IMR-90 (cell line): ENCODE data around the gene DAG1. TPM values are rescaled to one million over a fixed set of nuclear protein-coding genes. Genes with fewer than 3 reads are reported as not detected.
A peak's percentile ranks its signal among the peaks of the same experiment; 100 is the strongest.

Experiments
- ATAC-seq: fragments of 200-7000 bp; cut with Tn5 transposase; 2 replicates; pipeline ENCODE4 v1.9.1; 2020; ENCODE audit warnings: low read depth, mild to moderate bottlenecking, moderate library complexity
- BruUV-seq: library from RNA; stranded (reverse); fragments of 400-500 nt; replicated peaks from 2 replicates; lab custom pipeline; 2021; lab: Mats Ljungman, UMichigan
- CTCF ChIA-PET: fragments of 300-600 bp; formaldehyde crosslinking; extraction: SDS; loops from one replicate; lab custom pipeline; 2021; ENCODE audit warnings: antibody characterized with exemption; lab: Yijun Ruan, JAX
- POLR2A ChIA-PET: fragments of 300-600 bp; sonication (Branson Sonifier 250); formaldehyde crosslinking; loops from one replicate; lab custom pipeline; 2022; ENCODE audit warnings: antibody characterized with exemption; ENCODE audit not compliant: unreplicated experiment; lab: Charles Lee
- DNase-seq: peaks from one replicate; pipeline ENCODE4 v3.0.0; 2013
- H2AFZ ChIP-seq: replicated peaks from 2 replicates; pipeline ENCODE3; 2013; ENCODE audit warnings: low read length, mild to moderate bottlenecking; ENCODE audit not compliant: poor library complexity
- H2AK5ac ChIP-seq: 2 replicates; pipeline ENCODE4 v1.6.1; 2013; ENCODE audit warnings: low read depth, low read length, inconsistent platforms
- H2AK9ac ChIP-seq: replicated peaks from 2 replicates; pipeline ENCODE3; 2013; ENCODE audit warnings: mild to moderate bottlenecking, low read depth, low read length, moderate library complexity; ENCODE audit not compliant: poor library complexity
- H2BK120ac ChIP-seq: 2 replicates; pipeline ENCODE4 v1.6.1; 2013; ENCODE audit warnings: low read depth, low read length, inconsistent platforms
- H2BK15ac ChIP-seq: 3 replicates; pipeline ENCODE4 v1.6.1; 2013; ENCODE audit warnings: low read depth, low read length, inconsistent platforms
- H2BK20ac ChIP-seq: 2 replicates; pipeline ENCODE4 v1.6.1; 2013; ENCODE audit warnings: low read depth, mild to moderate bottlenecking, inconsistent platforms, low read length, moderate library complexity
- H2BK5ac ChIP-seq: 2 replicates; pipeline ENCODE4 v1.6.1; 2013; ENCODE audit warnings: mild to moderate bottlenecking, low read depth, low read length, inconsistent platforms; ENCODE audit not compliant: poor library complexity, severe bottlenecking
- H3K14ac ChIP-seq: replicated peaks from 2 replicates; pipeline ENCODE4 v1.6.1; 2013; ENCODE audit warnings: low read depth, low read length, inconsistent platforms
- H3K18ac ChIP-seq: 2 replicates; pipeline ENCODE4 v1.6.1; 2013; ENCODE audit warnings: low read depth, low read length, control low read depth
- H3K23ac ChIP-seq: 2 replicates; pipeline ENCODE4 v1.6.1; 2013; ENCODE audit warnings: low read depth, low read length, inconsistent platforms
- H3K27ac ChIP-seq: 2 replicates; pipeline ENCODE4 v1.5.1; 2013; ENCODE audit warnings: mild to moderate bottlenecking, control low read depth, low read length; ENCODE audit not compliant: insufficient read depth
- H3K27me3 ChIP-seq: 2 replicates; pipeline ENCODE4 v1.6.1; 2013; ENCODE audit warnings: low read length; ENCODE audit not compliant: control insufficient read depth, insufficient read depth
- H3K36me3 ChIP-seq: 2 replicates; pipeline ENCODE4 v1.6.1; 2013; ENCODE audit warnings: low read length, mixed read lengths; ENCODE audit not compliant: control insufficient read depth, insufficient read depth
- H3K4ac ChIP-seq: 2 replicates; pipeline ENCODE4 v1.6.1; 2013; ENCODE audit warnings: low read depth, low read length, inconsistent platforms
- H3K4me1 ChIP-seq: 2 replicates; pipeline ENCODE4 v1.6.1; 2013; ENCODE audit warnings: low read length, mixed read lengths; ENCODE audit not compliant: control insufficient read depth, insufficient read depth
- H3K4me2 ChIP-seq: 2 replicates; pipeline ENCODE4 v1.6.1; 2013; ENCODE audit warnings: low read depth, mild to moderate bottlenecking, control low read depth, low read length, moderate library complexity
- H3K4me3 ChIP-seq: 2 replicates; pipeline ENCODE4 v1.5.1; 2013; ENCODE audit warnings: low read depth, mild to moderate bottlenecking, control low read depth, low read length, moderate library complexity; ENCODE audit not compliant: insufficient read depth
- H3K56ac ChIP-seq: 2 replicates; pipeline ENCODE4 v1.6.1; 2013; ENCODE audit warnings: low read length, inconsistent platforms; ENCODE audit not compliant: insufficient read depth; ENCODE audit errors: extremely low read depth
- H3K79me1 ChIP-seq, 2 experiments: 2 replicates each; pipeline ENCODE4 v1.6.1; 2013; ENCODE audit warnings: low read length in 2 of 2, inconsistent platforms in 1 of 2, low read depth in 1 of 2
- H3K9ac ChIP-seq: 2 replicates; pipeline ENCODE4 v1.6.1; 2013; ENCODE audit warnings: low read depth, low read length, control low read depth
- H3K9me1 ChIP-seq: 2 replicates; pipeline ENCODE4 v1.6.1; 2013; ENCODE audit warnings: low read length, inconsistent platforms; ENCODE audit not compliant: insufficient read depth
- H3K9me3 ChIP-seq: 2 replicates; pipeline ENCODE4 v1.6.1; 2013; ENCODE audit warnings: low read length; ENCODE audit not compliant: control insufficient read depth, insufficient read depth
- H4K20me1 ChIP-seq: 2 replicates; pipeline ENCODE4 v1.6.1; 2013; ENCODE audit warnings: low read length, inconsistent platforms; ENCODE audit not compliant: insufficient read depth
- H4K5ac ChIP-seq: 2 replicates; pipeline ENCODE4 v1.6.1; 2013; ENCODE audit warnings: mild to moderate bottlenecking, low read depth, low read length, control low read depth
- H4K8ac ChIP-seq, 2 experiments: 2 replicates each; pipeline ENCODE4 v1.6.1; 2013; ENCODE audit warnings: low read depth in 2 of 2, low read length in 2 of 2, control low read depth in 1 of 2, inconsistent platforms in 1 of 2
- H4K91ac ChIP-seq: 2 replicates; pipeline ENCODE4 v1.6.1; 2013; ENCODE audit warnings: low read depth, low read length, inconsistent platforms; ENCODE audit not compliant: insufficient read depth
- BHLHE40 ChIP-seq: fragments of 150-350 bp; IDR thresholded peaks from 2 replicates; pipeline ENCODE4 v1.6.1; 2016; ENCODE audit warnings: mild to moderate bottlenecking, low read depth, low read length
- CEBPB ChIP-seq: IDR thresholded peaks from 2 replicates; pipeline ENCODE4 v1.6.1; 2012; ENCODE audit warnings: low read depth, low read length, improper control_type of control experiment
- CHD1 ChIP-seq: IDR thresholded peaks from 2 replicates; pipeline ENCODE4 v1.6.1; 2012; ENCODE audit warnings: low read depth, low read length, improper control_type of control experiment
- ELK1 ChIP-seq: fragments of 150-350 bp; IDR thresholded peaks from 2 replicates; pipeline ENCODE4 v1.6.1; 2016; ENCODE audit warnings: low read depth, mild to moderate bottlenecking, low read length, moderate library complexity, borderline replicate concordance
- FOS ChIP-seq: fragments of 150-350 bp; IDR thresholded peaks from 2 replicates; pipeline ENCODE4 v1.6.1; 2016; ENCODE audit warnings: low read depth, low read length
- MAFK ChIP-seq: IDR thresholded peaks from 2 replicates; pipeline ENCODE4 v1.6.1; 2012; ENCODE audit warnings: low read depth, low read length, improper control_type of control experiment
- MAZ ChIP-seq: IDR thresholded peaks from 2 replicates; pipeline ENCODE4 v1.6.1; 2012; ENCODE audit warnings: low read depth, mild to moderate bottlenecking, low read length, improper control_type of control experiment, moderate library complexity, borderline replicate concordance
- MXI1 ChIP-seq: IDR thresholded peaks from 2 replicates; pipeline ENCODE4 v1.6.1; 2012; ENCODE audit warnings: low read depth, mild to moderate bottlenecking, low read length, moderate library complexity, borderline replicate concordance
- NFE2L2 ChIP-seq: fragments of 150-350 bp; IDR thresholded peaks from 2 replicates; pipeline ENCODE4 v1.6.1; 2016; ENCODE audit warnings: low read depth, mild to moderate bottlenecking, low read length
- POLR2A ChIP-seq: IDR thresholded peaks from 2 replicates; pipeline ENCODE4 v1.6.1; 2012; ENCODE audit warnings: mild to moderate bottlenecking, low read depth, low read length
- RAD21 ChIP-seq: IDR thresholded peaks from 2 replicates; pipeline ENCODE4 v1.6.1; 2012; ENCODE audit warnings: low read length, improper control_type of control experiment
- RCOR1 ChIP-seq: IDR thresholded peaks from 2 replicates; pipeline ENCODE4 v1.6.1; 2012; ENCODE audit warnings: mild to moderate bottlenecking, low read length, improper control_type of control experiment; ENCODE audit not compliant: insufficient replicate concordance
- RFX5 ChIP-seq: IDR thresholded peaks from 2 replicates; pipeline ENCODE4 v1.8.0; 2012; ENCODE audit warnings: low read depth, mild to moderate bottlenecking, low read length, moderate library complexity
- SMC3 ChIP-seq: fragments of 150-350 bp; IDR thresholded peaks from 2 replicates; pipeline ENCODE4 v1.6.1; 2016; ENCODE audit warnings: low read depth, mild to moderate bottlenecking, antibody characterized with exemption, low read length, moderate library complexity
- USF2 ChIP-seq: fragments of 150-350 bp; IDR thresholded peaks from 2 replicates; pipeline ENCODE4 v1.6.1; 2017; ENCODE audit warnings: mild to moderate bottlenecking, antibody characterized with exemption, low read length, low read depth
- WGBS, 2 experiments: methylation state at CpG; one replicate each; pipeline versions ENCODE4 v1.1.5 to v1.1.7; 2013; ENCODE audit warnings: missing lambda C conversion rate in 2 of 2; ENCODE audit not compliant: insufficient read length in 1 of 2; ENCODE audit errors: extremely low coverage in 2 of 2; 5-methylcytosine and 5-hydroxymethylcytosine counted together
- dilution Hi-C: fragments of 300-500 bp; cut with HindIII; formaldehyde crosslinking; loops from one replicate; pipeline ENCODE4 v1.14.3; 2018; ENCODE audit warnings: low sequenced_read_pairs; ENCODE audit not compliant: unreplicated experiment
- in situ Hi-C: fragments of 300-500 bp; cut with MboI; formaldehyde crosslinking; loops from 3 replicates; pipeline ENCODE4 v1.14.3; 2019; ENCODE audit warnings: low sequenced_read_pairs, inconsistent platforms, mixed read lengths
- intact Hi-C: fragments of 100-400 bp; cut with micrococcal nuclease; formaldehyde crosslinking; loops from 2 replicates; pipeline ENCODE4 v1.10.0; 2022
- polyA plus RNA-seq, 3 experiments: library from polyadenylated mRNA; depleted of rRNA; stranded (reverse); fragments of >200 nt; gene quantifications; 2 replicates each; pipeline ENCODE4 v1.2.3, GENCODE V29; 2012; ENCODE audit warnings: low replicate concordance in 1 of 3
- total RNA-seq: library from RNA; depleted of rRNA; stranded (reverse); fragments of >200 nt; gene quantifications from 2 replicates; pipeline ENCODE4 v1.2.3, GENCODE V29; 2012
- TF ChIP-seq, protein P1 (sequence below): conservative IDR thresholded peaks from 2 replicates; pipeline ENCODE4 v1.5.1; 2012; ENCODE audit warnings: mild to moderate bottlenecking, low read depth, low read length, improper control_type of control experiment

Gene DAG1
- total and polyA plus RNA-seq, 2 of the 4 experiments (the other 2 are of a cell fraction): 31.0 to 40.2 TPM

DNA sequence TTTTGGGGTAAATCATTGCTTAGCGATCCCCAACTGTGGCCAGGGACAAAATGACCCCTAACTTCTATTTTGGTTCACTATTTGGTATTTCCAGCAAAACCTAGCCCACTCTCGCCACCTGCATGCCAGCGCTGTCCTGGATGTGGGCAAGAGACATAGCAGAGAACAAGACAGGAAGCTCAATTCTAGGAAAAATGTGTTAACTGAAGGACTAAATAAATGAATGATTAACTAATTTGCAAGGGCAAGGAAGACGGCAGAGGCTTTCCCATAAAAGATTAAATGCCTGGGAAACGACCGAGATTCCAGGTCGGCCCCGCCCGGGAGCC, 41.4 kb upstream of the DAG1 start:
- Histone ChIP-seq H2AK9ac (peak overlapping the region; percentile 98), H2AFZ (peak overlapping the region; percentile 100), H4K5ac (peak overlapping the region; percentile 54), H3K9me3 (no peaks in the 10 kb centered on the region), H3K4me3 (peak overlapping the region; percentile 51), H3K36me3 (peaks cover 12% of the 10 kb centered on the region), H4K20me1 (no peaks in the 10 kb centered on the region), H2BK5ac (peak overlapping the region; percentile 77), H3K4me1 (no peaks in the 10 kb centered on the region), H4K91ac (peak overlapping the region; percentile 81), H3K4me2 (peak overlapping the region; percentile 94), H4K8ac (peak overlapping the region; percentile 85 to 100), H3K9ac (peak overlapping the region; percentile 59), H2BK120ac (peak overlapping the region; percentile 58; the same call in 1 of the 2 replicates), H2BK20ac (no peak overlapping the region), H3K27me3 (no peaks in the 10 kb centered on the region), H3K56ac (peak overlapping the region; percentile 74; the same call in 1 of the 2 replicates), H3K14ac (peak overlapping the region; percentile 89), H2BK15ac (0 out of 3 replicates have a peak overlapping the region, but pooled peaks have one; percentile 6), H3K79me1 (peaks cover 3 to 16% of the 10 kb centered on the region in 2 experiments; a peak in 3 of 4 replicates), H3K18ac (no peak overlapping the region), H3K27ac (peak overlapping the region; percentile 51; the same call in 1 of the 2 replicates), H3K23ac (peak overlapping the region; percentile 83; the same call in 1 of the 2 replicates), H3K9me1 (peaks cover 5% of the 10 kb centered on the region; the same call in 1 of the 2 replicates), H2AK5ac (peak overlapping the region; percentile 93; the same call in 1 of the 2 replicates), H3K4ac (peak overlapping the region; percentile 90)
- WGBS, 2 experiments: no CpG with 5 or more reads among the region's 9 CpGs
- BruUV-seq: no TSS peak
- in situ Hi-C loops (loop anchor here (25.0 kb wide), 1 partner anchor 266 kb away; the partner anchor contains the start of genes CCDC71 and KLHDC8B), dilution Hi-C loops (no loop called here), intact Hi-C loops (no loop called here)
- DNase-seq (no peak), ATAC-seq (peak; percentile 4)
- CTCF ChIA-PET: interaction anchor here (1.0 kb wide), 1 partner anchor 78 kb away, joined by 3 read pairs; no protein-coding TSS in a partner anchor
- POLR2A ChIA-PET: interaction anchor here (0.7 to 1.4 kb wide), 4 partner anchors 40 to 420 kb away, joined by 4 to 8 read pairs (median 6); partner anchors contain the start of genes GPX1 and USP4
- TF ChIP-seq, protein P1, sequence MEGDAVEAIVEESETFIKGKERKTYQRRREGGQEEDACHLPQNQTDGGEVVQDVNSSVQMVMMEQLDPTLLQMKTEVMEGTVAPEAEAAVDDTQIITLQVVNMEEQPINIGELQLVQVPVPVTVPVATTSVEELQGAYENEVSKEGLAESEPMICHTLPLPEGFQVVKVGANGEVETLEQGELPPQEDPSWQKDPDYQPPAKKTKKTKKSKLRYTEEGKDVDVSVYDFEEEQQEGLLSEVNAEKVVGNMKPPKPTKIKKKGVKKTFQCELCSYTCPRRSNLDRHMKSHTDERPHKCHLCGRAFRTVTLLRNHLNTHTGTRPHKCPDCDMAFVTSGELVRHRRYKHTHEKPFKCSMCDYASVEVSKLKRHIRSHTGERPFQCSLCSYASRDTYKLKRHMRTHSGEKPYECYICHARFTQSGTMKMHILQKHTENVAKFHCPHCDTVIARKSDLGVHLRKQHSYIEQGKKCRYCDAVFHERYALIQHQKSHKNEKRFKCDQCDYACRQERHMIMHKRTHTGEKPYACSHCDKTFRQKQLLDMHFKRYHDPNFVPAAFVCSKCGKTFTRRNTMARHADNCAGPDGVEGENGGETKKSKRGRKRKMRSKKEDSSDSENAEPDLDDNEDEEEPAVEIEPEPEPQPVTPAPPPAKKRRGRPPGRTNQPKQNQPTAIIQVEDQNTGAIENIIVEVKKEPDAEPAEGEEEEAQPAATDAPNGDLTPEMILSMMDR: no peak
- TF ChIP-seq POLR2A: no peak
- TF ChIP-seq MAFK: no peak
- TF ChIP-seq SMC3: no peak
- TF ChIP-seq MXI1: no peak
- TF ChIP-seq FOS: no peak
- TF ChIP-seq ELK1: no peak
- no peak for TF ChIP-seq USF2
- no peak for TF ChIP-seq NFE2L2
- TF ChIP-seq BHLHE40: no peak
- no peak for TF ChIP-seq RFX5
- TF ChIP-seq RCOR1: no peak
- TF ChIP-seq MAZ: no peak
- TF ChIP-seq RAD21: no peak
- TF ChIP-seq CHD1: no peak
- TF ChIP-seq CEBPB: no peak
